GM12878 (cell line): ENCODE data around the gene ANXA2R.

Experiments used
- ATF7 ChIP-seq: fragments of 450-650 bp; IDR thresholded peaks from 2 replicates; pipeline ENCODE4 v1.6.1; 2016; ENCODE audit warnings: low read depth, mild to moderate bottlenecking
- PAX5 ChIP-seq: IDR thresholded peaks from 2 replicates; pipeline ENCODE4 v1.6.1; 2011; ENCODE audit warnings: low read depth, low read length, borderline replicate concordance
- POLR2A ChIP-seq: IDR thresholded peaks from 2 replicates; pipeline ENCODE4 v1.6.1; 2011; ENCODE audit warnings: low read depth, mild to moderate bottlenecking, low read length
- POU2F2 ChIP-seq: IDR thresholded peaks from 3 replicates; pipeline ENCODE4 v1.6.1; 2011; ENCODE audit warnings: low read depth, mild to moderate bottlenecking, low read length, borderline replicate concordance
- TAF1 ChIP-seq: IDR thresholded peaks from 2 replicates; pipeline ENCODE4 v1.6.1; 2011; ENCODE audit warnings: mild to moderate bottlenecking, low read depth, low read length, borderline replicate concordance
- TF ChIP-seq, protein P1 (sequence below): fragments of 450-650 bp; IDR thresholded peaks from 2 replicates; pipeline ENCODE4 v1.6.1; 2017; ENCODE audit warnings: mild to moderate bottlenecking, moderate library complexity
- TF ChIP-seq, protein P2 (sequence below): fragments of 150-350 bp; IDR thresholded peaks from 2 replicates; pipeline ENCODE4 v1.6.1; 2016; ENCODE audit warnings: low read depth, low read length
- TF ChIP-seq, protein P3 (sequence below): fragments of 450-650 bp; formaldehyde crosslinking; IDR thresholded peaks from 2 replicates; pipeline ENCODE4 v1.4.0; 2020; ENCODE audit warnings: mild to moderate bottlenecking, moderate library complexity
- TF ChIP-seq, protein P4 (sequence below), 3 experiments: IDR thresholded peaks in 2 of 3; conservative IDR thresholded peaks in 1 of 3; 2 replicates each; pipeline ENCODE4 v1.5.1; 2011; ENCODE audit warnings: low read depth in 3 of 3, low read length in 3 of 3, mild to moderate bottlenecking in 3 of 3, control low read depth in 2 of 3, moderate library complexity in 2 of 3, inconsistent platforms in 1 of 3, mixed read lengths in 1 of 3; ENCODE audit not compliant: control insufficient read depth in 2 of 3, insufficient read depth in 1 of 3; ENCODE audit errors: extremely low read depth in 1 of 3
- TF ChIP-seq, protein P5 (sequence below): fragments of 450-650 bp; IDR thresholded peaks from 2 replicates; pipeline ENCODE4 v1.6.1; 2017; ENCODE audit warnings: mild to moderate bottlenecking, moderate library complexity

DNA sequence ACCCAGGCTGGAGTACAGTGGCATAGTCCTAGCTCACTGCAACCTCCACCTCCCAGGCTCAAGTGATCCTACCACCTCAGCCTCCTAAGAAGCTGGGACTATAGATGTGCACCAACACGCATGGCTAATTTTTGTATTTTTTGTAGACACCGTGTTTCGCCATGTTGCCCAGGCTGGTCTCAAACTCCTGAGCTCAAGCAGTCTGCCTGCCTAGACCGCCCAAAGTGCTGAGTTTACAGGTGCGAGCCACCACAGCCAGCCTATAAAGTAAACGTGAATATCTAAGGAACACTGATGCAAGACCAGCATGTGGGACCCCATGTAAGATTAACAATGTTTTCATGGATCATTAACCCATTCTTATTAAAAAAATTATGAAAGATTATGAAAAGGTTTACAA, 15.9 kb downstream of the ANXA2R start:
- no peak for TF ChIP-seq TAF1
- no peak for TF ChIP-seq ATF7
- TF ChIP-seq, protein P1, sequence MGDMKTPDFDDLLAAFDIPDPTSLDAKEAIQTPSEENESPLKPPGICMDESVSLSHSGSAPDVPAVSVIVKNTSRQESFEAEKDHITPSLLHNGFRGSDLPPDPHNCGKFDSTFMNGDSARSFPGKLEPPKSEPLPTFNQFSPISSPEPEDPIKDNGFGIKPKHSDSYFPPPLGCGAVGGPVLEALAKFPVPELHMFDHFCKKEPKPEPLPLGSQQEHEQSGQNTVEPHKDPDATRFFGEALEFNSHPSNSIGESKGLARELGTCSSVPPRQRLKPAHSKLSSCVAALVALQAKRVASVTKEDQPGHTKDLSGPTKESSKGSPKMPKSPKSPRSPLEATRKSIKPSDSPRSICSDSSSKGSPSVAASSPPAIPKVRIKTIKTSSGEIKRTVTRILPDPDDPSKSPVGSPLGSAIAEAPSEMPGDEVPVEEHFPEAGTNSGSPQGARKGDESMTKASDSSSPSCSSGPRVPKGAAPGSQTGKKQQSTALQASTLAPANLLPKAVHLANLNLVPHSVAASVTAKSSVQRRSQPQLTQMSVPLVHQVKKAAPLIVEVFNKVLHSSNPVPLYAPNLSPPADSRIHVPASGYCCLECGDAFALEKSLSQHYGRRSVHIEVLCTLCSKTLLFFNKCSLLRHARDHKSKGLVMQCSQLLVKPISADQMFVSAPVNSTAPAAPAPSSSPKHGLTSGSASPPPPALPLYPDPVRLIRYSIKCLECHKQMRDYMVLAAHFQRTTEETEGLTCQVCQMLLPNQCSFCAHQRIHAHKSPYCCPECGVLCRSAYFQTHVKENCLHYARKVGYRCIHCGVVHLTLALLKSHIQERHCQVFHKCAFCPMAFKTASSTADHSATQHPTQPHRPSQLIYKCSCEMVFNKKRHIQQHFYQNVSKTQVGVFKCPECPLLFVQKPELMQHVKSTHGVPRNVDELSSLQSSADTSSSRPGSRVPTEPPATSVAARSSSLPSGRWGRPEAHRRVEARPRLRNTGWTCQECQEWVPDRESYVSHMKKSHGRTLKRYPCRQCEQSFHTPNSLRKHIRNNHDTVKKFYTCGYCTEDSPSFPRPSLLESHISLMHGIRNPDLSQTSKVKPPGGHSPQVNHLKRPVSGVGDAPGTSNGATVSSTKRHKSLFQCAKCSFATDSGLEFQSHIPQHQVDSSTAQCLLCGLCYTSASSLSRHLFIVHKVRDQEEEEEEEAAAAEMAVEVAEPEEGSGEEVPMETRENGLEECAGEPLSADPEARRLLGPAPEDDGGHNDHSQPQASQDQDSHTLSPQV, result no peak
- no peak for TF ChIP-seq PAX5
- TF ChIP-seq POLR2A, result no peak
- TF ChIP-seq, protein P2, sequence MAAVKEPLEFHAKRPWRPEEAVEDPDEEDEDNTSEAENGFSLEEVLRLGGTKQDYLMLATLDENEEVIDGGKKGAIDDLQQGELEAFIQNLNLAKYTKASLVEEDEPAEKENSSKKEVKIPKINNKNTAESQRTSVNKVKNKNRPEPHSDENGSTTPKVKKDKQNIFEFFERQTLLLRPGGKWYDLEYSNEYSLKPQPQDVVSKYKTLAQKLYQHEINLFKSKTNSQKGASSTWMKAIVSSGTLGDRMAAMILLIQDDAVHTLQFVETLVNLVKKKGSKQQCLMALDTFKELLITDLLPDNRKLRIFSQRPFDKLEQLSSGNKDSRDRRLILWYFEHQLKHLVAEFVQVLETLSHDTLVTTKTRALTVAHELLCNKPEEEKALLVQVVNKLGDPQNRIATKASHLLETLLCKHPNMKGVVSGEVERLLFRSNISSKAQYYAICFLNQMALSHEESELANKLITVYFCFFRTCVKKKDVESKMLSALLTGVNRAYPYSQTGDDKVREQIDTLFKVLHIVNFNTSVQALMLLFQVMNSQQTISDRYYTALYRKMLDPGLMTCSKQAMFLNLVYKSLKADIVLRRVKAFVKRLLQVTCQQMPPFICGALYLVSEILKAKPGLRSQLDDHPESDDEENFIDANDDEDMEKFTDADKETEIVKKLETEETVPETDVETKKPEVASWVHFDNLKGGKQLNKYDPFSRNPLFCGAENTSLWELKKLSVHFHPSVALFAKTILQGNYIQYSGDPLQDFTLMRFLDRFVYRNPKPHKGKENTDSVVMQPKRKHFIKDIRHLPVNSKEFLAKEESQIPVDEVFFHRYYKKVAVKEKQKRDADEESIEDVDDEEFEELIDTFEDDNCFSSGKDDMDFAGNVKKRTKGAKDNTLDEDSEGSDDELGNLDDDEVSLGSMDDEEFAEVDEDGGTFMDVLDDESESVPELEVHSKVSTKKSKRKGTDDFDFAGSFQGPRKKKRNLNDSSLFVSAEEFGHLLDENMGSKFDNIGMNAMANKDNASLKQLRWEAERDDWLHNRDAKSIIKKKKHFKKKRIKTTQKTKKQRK, result no peak
- TF ChIP-seq, protein P3, sequence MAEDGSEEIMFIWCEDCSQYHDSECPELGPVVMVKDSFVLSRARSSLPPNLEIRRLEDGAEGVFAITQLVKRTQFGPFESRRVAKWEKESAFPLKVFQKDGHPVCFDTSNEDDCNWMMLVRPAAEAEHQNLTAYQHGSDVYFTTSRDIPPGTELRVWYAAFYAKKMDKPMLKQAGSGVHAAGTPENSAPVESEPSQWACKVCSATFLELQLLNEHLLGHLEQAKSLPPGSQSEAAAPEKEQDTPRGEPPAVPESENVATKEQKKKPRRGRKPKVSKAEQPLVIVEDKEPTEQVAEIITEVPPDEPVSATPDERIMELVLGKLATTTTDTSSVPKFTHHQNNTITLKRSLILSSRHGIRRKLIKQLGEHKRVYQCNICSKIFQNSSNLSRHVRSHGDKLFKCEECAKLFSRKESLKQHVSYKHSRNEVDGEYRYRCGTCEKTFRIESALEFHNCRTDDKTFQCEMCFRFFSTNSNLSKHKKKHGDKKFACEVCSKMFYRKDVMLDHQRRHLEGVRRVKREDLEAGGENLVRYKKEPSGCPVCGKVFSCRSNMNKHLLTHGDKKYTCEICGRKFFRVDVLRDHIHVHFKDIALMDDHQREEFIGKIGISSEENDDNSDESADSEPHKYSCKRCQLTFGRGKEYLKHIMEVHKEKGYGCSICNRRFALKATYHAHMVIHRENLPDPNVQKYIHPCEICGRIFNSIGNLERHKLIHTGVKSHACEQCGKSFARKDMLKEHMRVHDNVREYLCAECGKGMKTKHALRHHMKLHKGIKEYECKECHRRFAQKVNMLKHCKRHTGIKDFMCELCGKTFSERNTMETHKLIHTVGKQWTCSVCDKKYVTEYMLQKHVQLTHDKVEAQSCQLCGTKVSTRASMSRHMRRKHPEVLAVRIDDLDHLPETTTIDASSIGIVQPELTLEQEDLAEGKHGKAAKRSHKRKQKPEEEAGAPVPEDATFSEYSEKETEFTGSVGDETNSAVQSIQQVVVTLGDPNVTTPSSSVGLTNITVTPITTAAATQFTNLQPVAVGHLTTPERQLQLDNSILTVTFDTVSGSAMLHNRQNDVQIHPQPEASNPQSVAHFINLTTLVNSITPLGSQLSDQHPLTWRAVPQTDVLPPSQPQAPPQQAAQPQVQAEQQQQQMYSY (CRISPR knock-in tag), result no peak
- TF ChIP-seq, protein P4, sequence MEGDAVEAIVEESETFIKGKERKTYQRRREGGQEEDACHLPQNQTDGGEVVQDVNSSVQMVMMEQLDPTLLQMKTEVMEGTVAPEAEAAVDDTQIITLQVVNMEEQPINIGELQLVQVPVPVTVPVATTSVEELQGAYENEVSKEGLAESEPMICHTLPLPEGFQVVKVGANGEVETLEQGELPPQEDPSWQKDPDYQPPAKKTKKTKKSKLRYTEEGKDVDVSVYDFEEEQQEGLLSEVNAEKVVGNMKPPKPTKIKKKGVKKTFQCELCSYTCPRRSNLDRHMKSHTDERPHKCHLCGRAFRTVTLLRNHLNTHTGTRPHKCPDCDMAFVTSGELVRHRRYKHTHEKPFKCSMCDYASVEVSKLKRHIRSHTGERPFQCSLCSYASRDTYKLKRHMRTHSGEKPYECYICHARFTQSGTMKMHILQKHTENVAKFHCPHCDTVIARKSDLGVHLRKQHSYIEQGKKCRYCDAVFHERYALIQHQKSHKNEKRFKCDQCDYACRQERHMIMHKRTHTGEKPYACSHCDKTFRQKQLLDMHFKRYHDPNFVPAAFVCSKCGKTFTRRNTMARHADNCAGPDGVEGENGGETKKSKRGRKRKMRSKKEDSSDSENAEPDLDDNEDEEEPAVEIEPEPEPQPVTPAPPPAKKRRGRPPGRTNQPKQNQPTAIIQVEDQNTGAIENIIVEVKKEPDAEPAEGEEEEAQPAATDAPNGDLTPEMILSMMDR (IDR thresholded peaks at IDR 0.05 in 2 of 3, conservative IDR thresholded peaks at IDR 0.05 in 1 of 3; ENCODE audit: control insufficient read depth in 2 of 3, extremely low read depth in 1 of 3, insufficient read depth in 1 of 3, low read depth in 3 of 3, low read length in 3 of 3), result no peak
- no peak for TF ChIP-seq POU2F2
- TF ChIP-seq, protein P5, sequence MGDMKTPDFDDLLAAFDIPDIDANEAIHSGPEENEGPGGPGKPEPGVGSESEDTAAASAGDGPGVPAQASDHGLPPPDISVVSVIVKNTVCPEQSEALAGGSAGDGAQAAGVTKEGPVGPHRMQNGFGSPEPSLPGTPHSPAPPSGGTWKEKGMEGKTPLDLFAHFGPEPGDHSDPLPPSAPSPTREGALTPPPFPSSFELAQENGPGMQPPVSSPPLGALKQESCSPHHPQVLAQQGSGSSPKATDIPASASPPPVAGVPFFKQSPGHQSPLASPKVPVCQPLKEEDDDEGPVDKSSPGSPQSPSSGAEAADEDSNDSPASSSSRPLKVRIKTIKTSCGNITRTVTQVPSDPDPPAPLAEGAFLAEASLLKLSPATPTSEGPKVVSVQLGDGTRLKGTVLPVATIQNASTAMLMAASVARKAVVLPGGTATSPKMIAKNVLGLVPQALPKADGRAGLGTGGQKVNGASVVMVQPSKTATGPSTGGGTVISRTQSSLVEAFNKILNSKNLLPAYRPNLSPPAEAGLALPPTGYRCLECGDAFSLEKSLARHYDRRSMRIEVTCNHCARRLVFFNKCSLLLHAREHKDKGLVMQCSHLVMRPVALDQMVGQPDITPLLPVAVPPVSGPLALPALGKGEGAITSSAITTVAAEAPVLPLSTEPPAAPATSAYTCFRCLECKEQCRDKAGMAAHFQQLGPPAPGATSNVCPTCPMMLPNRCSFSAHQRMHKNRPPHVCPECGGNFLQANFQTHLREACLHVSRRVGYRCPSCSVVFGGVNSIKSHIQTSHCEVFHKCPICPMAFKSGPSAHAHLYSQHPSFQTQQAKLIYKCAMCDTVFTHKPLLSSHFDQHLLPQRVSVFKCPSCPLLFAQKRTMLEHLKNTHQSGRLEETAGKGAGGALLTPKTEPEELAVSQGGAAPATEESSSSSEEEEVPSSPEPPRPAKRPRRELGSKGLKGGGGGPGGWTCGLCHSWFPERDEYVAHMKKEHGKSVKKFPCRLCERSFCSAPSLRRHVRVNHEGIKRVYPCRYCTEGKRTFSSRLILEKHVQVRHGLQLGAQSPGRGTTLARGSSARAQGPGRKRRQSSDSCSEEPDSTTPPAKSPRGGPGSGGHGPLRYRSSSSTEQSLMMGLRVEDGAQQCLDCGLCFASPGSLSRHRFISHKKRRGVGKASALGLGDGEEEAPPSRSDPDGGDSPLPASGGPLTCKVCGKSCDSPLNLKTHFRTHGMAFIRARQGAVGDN, result no peak
